Stimulated activated naive CD8-positive, alpha-beta T cell treated with anti-CD3 and anti-CD28 coated beads, Interleukin-15, Interleukin-2, amounts not matched to agents 100 ng/mL and 50 ng/mL, for 24 hours (primary cell): ENCODE results near the gene IL1RAP.

Source experiments
- H3K27ac Mint-ChIP-seq: one replicate; pipeline ENCODE4 v1.8.0; 2021; ENCODE audit warnings: mild to moderate bottlenecking, mixed read lengths
- H3K27me3 Mint-ChIP-seq: one replicate; pipeline ENCODE4 v1.8.0; 2021; ENCODE audit warnings: mixed read lengths
- H3K36me3 Mint-ChIP-seq: one replicate; pipeline ENCODE4 v1.8.0; 2021; ENCODE audit warnings: low read depth, mixed read lengths
- H3K4me1 Mint-ChIP-seq: one replicate; pipeline ENCODE4 v1.8.0; 2021; ENCODE audit warnings: low read depth, mixed read lengths
- H3K4me3 Mint-ChIP-seq: one replicate; pipeline ENCODE4 v1.8.0; 2021; ENCODE audit warnings: mild to moderate bottlenecking, mixed read lengths
- H3K9me3 Mint-ChIP-seq: one replicate; pipeline ENCODE4 v1.8.0; 2021; ENCODE audit warnings: mixed read lengths

IL1RAP gene

GRCh38 chr3:190545191-190545590, 31.3 kb downstream of the IL1RAP start:
- H3K9me3 Mint-ChIP-seq: no peaks in the 10 kb centered on the region
- H3K36me3 Mint-ChIP-seq: peaks cover 15% of the 10 kb centered on the region
- no peaks in the 10 kb centered on the region for H3K4me1 Mint-ChIP-seq
- no peaks in the 10 kb centered on the region for H3K27me3 Mint-ChIP-seq
- no peak overlapping the region for H3K27ac Mint-ChIP-seq
- no peak overlapping the region for H3K4me3 Mint-ChIP-seq

- Mint-ChIP-seq H3K4me1 (no peaks in the 10 kb centered on the region), H3K4me3 (no peak overlapping the region), H3K9me3 (no peaks in the 10 kb centered on the region), H3K27me3 (no peaks in the 10 kb centered on the region), H3K36me3 (peaks cover 32% of the 10 kb centered on the region), H3K27ac (no peak overlapping the region)
These were observed 33.1 kb downstream of the IL1RAP start for GRCh38 chr3:190546881-190547510.

GRCh38 chr3:190548031-190548656, 34.3 kb downstream of the IL1RAP start:
- Mint-ChIP-seq H3K36me3 (peaks cover 40% of the 10 kb centered on the region), H3K9me3 (no peaks in the 10 kb centered on the region), H3K27ac (no peak overlapping the region), H3K27me3 (no peaks in the 10 kb centered on the region), H3K4me1 (no peaks in the 10 kb centered on the region), H3K4me3 (no peak overlapping the region)

GRCh38 chr3:190552021-190552420, 38.1 kb downstream of the IL1RAP start:
- Mint-ChIP-seq H3K4me1 (no peaks in the 10 kb centered on the region), H3K9me3 (no peaks in the 10 kb centered on the region), H3K36me3 (peaks cover 48% of the 10 kb centered on the region), H3K4me3 (no peak overlapping the region), H3K27me3 (no peaks in the 10 kb centered on the region), H3K27ac (no peak overlapping the region)

- H3K27me3 Mint-ChIP-seq: no peaks in the 10 kb centered on the region
- H3K27ac Mint-ChIP-seq: no peak overlapping the region
- no peaks in the 10 kb centered on the region for H3K9me3 Mint-ChIP-seq
- no peak overlapping the region for H3K4me3 Mint-ChIP-seq
- H3K4me1 Mint-ChIP-seq: peaks cover 4% of the 10 kb centered on the region
- H3K36me3 Mint-ChIP-seq: peaks cover 58% of the 10 kb centered on the region
These were observed 39.3 kb downstream of the IL1RAP start for GRCh38 chr3:190552969-190553759.

GRCh38 chr3:190554197-190554596, 40.3 kb downstream of the IL1RAP start:
- Mint-ChIP-seq H3K27ac (no peak overlapping the region), H3K27me3 (no peaks in the 10 kb centered on the region), H3K4me3 (no peak overlapping the region), H3K9me3 (peaks cover 5% of the 10 kb centered on the region), H3K4me1 (peaks cover 14% of the 10 kb centered on the region), H3K36me3 (peaks cover 68% of the 10 kb centered on the region)

- Mint-ChIP-seq H3K27ac (no peak overlapping the region), H3K36me3 (peaks cover 61% of the 10 kb centered on the region)
These were observed 42.5 kb downstream of the IL1RAP start for GRCh38 chr3:190556351-190556750.

GRCh38 chr3:190557296-190557695, 43.4 kb downstream of the IL1RAP start:
- Mint-ChIP-seq H3K4me1 (peaks cover 37% of the 10 kb centered on the region), H3K27ac (no peak overlapping the region), H3K27me3 (no peaks in the 10 kb centered on the region), H3K9me3 (peaks cover 10% of the 10 kb centered on the region), H3K4me3 (no peak overlapping the region), H3K36me3 (peaks cover 58% of the 10 kb centered on the region)

More at GRCh38 chr3:190556351-190556750, 42.5 kb downstream of the IL1RAP start:
- Mint-ChIP-seq H3K4me3 (no peak overlapping the region), H3K4me1 (peaks cover 29% of the 10 kb centered on the region), H3K27me3 (no peaks in the 10 kb centered on the region), H3K9me3 (peaks cover 10% of the 10 kb centered on the region)

- Mint-ChIP-seq H3K27ac (peak overlapping the region; percentile 6), H3K4me3 (no peak overlapping the region), H3K9me3 (peaks cover 10% of the 10 kb centered on the region), H3K4me1 (peaks cover 48% of the 10 kb centered on the region), H3K27me3 (no peaks in the 10 kb centered on the region), H3K36me3 (peaks cover 57% of the 10 kb centered on the region)
These were observed 44.4 kb downstream of the IL1RAP start for GRCh38 chr3:190558316-190558715.

- Mint-ChIP-seq H3K36me3 (peaks cover 55% of the 10 kb centered on the region), H3K27ac (no peak overlapping the region)
These were observed 44.9 kb downstream of the IL1RAP start for GRCh38 chr3:190558796-190559195.

GRCh38 chr3:190560013-190560895, 46.4 kb downstream of the IL1RAP start:
- Mint-ChIP-seq H3K4me1 (peaks cover 67% of the 10 kb centered on the region), H3K27ac (peak overlapping the region; percentile 58), H3K36me3 (peaks cover 61% of the 10 kb centered on the region), H3K4me3 (no peak overlapping the region), H3K27me3 (no peaks in the 10 kb centered on the region), H3K9me3 (peaks cover 10% of the 10 kb centered on the region)

More at GRCh38 chr3:190558796-190559195, 44.9 kb downstream of the IL1RAP start:
- no peak overlapping the region for H3K4me3 Mint-ChIP-seq
- H3K27me3 Mint-ChIP-seq: no peaks in the 10 kb centered on the region
- peaks cover 10% of the 10 kb centered on the region for H3K9me3 Mint-ChIP-seq
- peaks cover 52% of the 10 kb centered on the region for H3K4me1 Mint-ChIP-seq

- Mint-ChIP-seq H3K27ac (peak overlapping the region; percentile 83), H3K9me3 (peaks cover 14% of the 10 kb centered on the region), H3K36me3 (peaks cover 64% of the 10 kb centered on the region), H3K4me1 (peaks cover 83% of the 10 kb centered on the region), H3K27me3 (no peaks in the 10 kb centered on the region), H3K4me3 (peak overlapping the region; percentile 42)
These were observed 49.1 kb downstream of the IL1RAP start for GRCh38 chr3:190562866-190563510.

GRCh38 chr3:190564175-190564574, 50.3 kb downstream of the IL1RAP start:
- Mint-ChIP-seq H3K9me3 (peaks cover 9% of the 10 kb centered on the region), H3K27me3 (no peaks in the 10 kb centered on the region), H3K4me1 (peaks cover 76% of the 10 kb centered on the region), H3K27ac (peak overlapping the region; percentile 83), H3K36me3 (peaks cover 63% of the 10 kb centered on the region), H3K4me3 (no peak overlapping the region)
